Activated CD8-positive, alpha-beta T cell treated with anti-CD3 and anti-CD28 coated beads, Interleukin-2, amount 10 ng/mL, durations not matched to agents 7 days and 5 days (primary cell): ENCODE results near the gene DZIP3. TPM values are rescaled to one million over a fixed set of nuclear protein-coding genes. Genes with fewer than 3 reads are reported as not detected.

ENCODE experiments used
- ATAC-seq: fragments of 150-1000 bp; cut with Tn5 transposase; one replicate; pipeline ENCODE4 v1.10.0; 2021; ENCODE audit warnings: moderate library complexity
- CTCF ChIA-PET: fragments of 350-600 bp; sonication (Branson Sonifier 250); formaldehyde crosslinking; loops from one replicate; lab custom pipeline; 2021; ENCODE audit warnings: antibody characterized with exemption; lab: Charles Lee
- POLR2A ChIA-PET: fragments of 350-600 bp; sonication (Branson Sonifier 250); formaldehyde crosslinking; loops from one replicate; lab custom pipeline; 2021; ENCODE audit warnings: antibody characterized with exemption; lab: Charles Lee
- DNase-seq: peaks from one replicate; pipeline ENCODE4 v3.0.0-alpha.2; 2020
- H3K27ac Mint-ChIP-seq: one replicate; pipeline ENCODE4 v1.8.0; 2021; ENCODE audit warnings: mild to moderate bottlenecking, mixed read lengths
- H3K27me3 Mint-ChIP-seq: one replicate; pipeline ENCODE4 v1.8.0; 2021; ENCODE audit warnings: low read depth, mixed read lengths
- H3K36me3 Mint-ChIP-seq: one replicate; pipeline ENCODE4 v1.8.0; 2021; ENCODE audit warnings: low read depth, mixed read lengths
- H3K4me1 Mint-ChIP-seq: one replicate; pipeline ENCODE4 v1.8.0; 2021; ENCODE audit warnings: low read depth, mixed read lengths
- H3K4me3 Mint-ChIP-seq: one replicate; pipeline ENCODE4 v1.8.0; 2021; ENCODE audit warnings: mild to moderate bottlenecking, mixed read lengths
- H3K9me3 Mint-ChIP-seq: one replicate; pipeline ENCODE4 v1.8.0; 2022; ENCODE audit warnings: mixed read lengths; ENCODE audit not compliant: insufficient read depth
- total RNA-seq, 2 experiments: library from RNA; stranded (reverse); gene quantifications; one replicate each; pipeline ENCODE4 v1.2.3, GENCODE V29; 2021

Gene DZIP3
- total RNA-seq, 2 experiments from 2014 or later = 20.5 to 20.8 TPM

DNA sequence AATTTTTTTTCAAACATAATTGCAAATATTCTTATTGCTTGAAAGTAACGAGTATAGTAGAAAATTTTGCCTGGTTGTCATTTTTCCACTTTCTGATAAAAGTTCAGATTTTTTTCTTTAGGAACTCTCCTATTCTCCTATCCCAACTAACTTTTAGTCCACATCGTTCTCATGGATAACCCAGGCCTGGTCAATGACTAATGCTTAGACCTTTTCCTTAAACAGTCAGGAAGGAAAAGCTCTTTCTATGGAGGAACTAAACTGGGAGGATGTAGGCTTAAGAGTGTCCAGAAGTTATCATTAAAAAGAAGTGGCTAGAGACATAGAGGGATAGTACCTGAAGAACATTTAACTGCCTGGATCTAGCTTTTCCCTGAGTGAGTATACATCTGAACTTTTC lies 27.0 kb upstream of the DZIP3 start:
- Mint-ChIP-seq H3K4me3 (no peak overlapping the region), H3K9me3 (no peaks in the 10 kb centered on the region), H3K36me3 (peaks cover 53% of the 10 kb centered on the region), H3K27ac (no peak overlapping the region), H3K4me1 (no peaks in the 10 kb centered on the region), H3K27me3 (no peaks in the 10 kb centered on the region)
- CTCF ChIA-PET = interaction anchor here (1.0 kb wide), 1 partner anchor 10 kb away, joined by 5 read pairs; no protein-coding TSS in a partner anchor
- ATAC-seq = no peak
- POLR2A ChIA-PET = interaction anchor here (1.2 kb wide), 1 partner anchor 26 kb away, joined by 4 read pairs; no protein-coding TSS in a partner anchor
- no peak for DNase-seq

DNA sequence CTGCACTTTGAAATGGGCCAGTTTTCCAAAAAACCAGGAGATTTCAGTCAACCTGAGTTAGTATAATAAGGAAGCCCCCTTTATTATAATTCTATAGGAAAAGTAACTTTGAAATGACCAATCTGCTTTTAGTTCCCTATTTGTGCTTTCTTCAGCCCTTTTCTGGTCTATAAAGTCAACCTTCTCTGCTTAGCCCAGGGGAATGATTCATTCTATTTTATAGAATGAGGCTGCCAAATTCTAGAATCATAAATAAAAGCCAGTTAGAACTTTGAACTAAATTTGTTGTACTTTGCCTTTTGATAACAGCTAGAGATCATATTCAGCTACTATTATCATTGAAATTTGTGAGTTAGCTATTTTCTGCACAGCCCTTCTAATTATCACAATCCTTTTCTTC lies 25.0 kb upstream of the DZIP3 start:
- ChIA-PET CTCF (interaction anchor here (1.4 to 1.6 kb wide), 3 partner anchors 12 to 351 kb away, joined by 5 to 6 read pairs (median 5); no protein-coding TSS in a partner anchor), POLR2A (no interaction called here)
- Mint-ChIP-seq H3K27ac (no peak overlapping the region), H3K4me1 (no peaks in the 10 kb centered on the region), H3K9me3 (no peaks in the 10 kb centered on the region), H3K27me3 (no peaks in the 10 kb centered on the region), H3K4me3 (no peak overlapping the region), H3K36me3 (peaks cover 49% of the 10 kb centered on the region)
- no peak for DNase-seq
- ATAC-seq = no peak

DNA sequence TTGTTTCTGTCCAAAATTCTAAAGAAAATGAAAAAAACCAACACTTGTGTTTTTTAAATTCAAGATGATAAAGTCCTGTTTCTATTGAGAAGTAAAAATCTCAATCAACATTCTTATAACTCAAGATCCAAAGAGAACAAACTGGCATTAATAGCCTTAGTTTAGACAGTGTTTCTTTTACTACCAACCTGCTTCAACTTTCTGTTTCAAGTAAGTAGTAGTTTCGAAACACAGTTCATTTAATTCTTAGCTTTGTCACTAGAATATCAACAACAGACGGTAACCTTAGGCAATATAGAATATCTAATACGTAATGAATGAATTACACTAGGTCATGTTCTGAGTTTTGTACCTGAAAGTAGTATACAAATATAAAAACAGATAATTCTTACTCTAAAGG lies 24.0 kb upstream of the DZIP3 start:
- no peaks in the 10 kb centered on the region for H3K4me1 Mint-ChIP-seq
- CTCF ChIA-PET = interaction anchor here (1.2 to 1.5 kb wide), 2 partner anchors 12 to 350 kb away, joined by 3 to 5 read pairs; no protein-coding TSS in a partner anchor
- ATAC-seq (no peak), DNase-seq (no peak)
- no peak overlapping the region for H3K27ac Mint-ChIP-seq
- no peaks in the 10 kb centered on the region for H3K9me3 Mint-ChIP-seq
- H3K36me3 Mint-ChIP-seq = peaks cover 54% of the 10 kb centered on the region
- no peak overlapping the region for H3K4me3 Mint-ChIP-seq
- POLR2A ChIA-PET = interaction anchor here (1.0 kb wide), 1 partner anchor 24 kb away, joined by 3 read pairs; the partner anchor contains the start of genes CIP2A and DZIP3
- H3K27me3 Mint-ChIP-seq = no peaks in the 10 kb centered on the region

- Mint-ChIP-seq H3K4me1 (no peaks in the 10 kb centered on the region), H3K27me3 (no peaks in the 10 kb centered on the region), H3K9me3 (no peaks in the 10 kb centered on the region), H3K27ac (no peak overlapping the region), H3K36me3 (peaks cover 45% of the 10 kb centered on the region), H3K4me3 (no peak overlapping the region)
- DNase-seq (no peak), ATAC-seq (no peak)
- CTCF ChIA-PET = interaction anchor here (0.8 kb wide), 1 partner anchor 22 kb away, joined by 3 read pairs; the partner anchor contains the start of genes CIP2A and DZIP3
- POLR2A ChIA-PET = interaction anchor here (0.6 to 0.7 kb wide), 2 partner anchors 23 to 589 kb away, joined by 3 to 4 read pairs; partner anchors contain the start of gene DZIP3
These were observed 22.9 kb upstream of the DZIP3 start for GRCh38 chr3:108566599-108566998.

DNA sequence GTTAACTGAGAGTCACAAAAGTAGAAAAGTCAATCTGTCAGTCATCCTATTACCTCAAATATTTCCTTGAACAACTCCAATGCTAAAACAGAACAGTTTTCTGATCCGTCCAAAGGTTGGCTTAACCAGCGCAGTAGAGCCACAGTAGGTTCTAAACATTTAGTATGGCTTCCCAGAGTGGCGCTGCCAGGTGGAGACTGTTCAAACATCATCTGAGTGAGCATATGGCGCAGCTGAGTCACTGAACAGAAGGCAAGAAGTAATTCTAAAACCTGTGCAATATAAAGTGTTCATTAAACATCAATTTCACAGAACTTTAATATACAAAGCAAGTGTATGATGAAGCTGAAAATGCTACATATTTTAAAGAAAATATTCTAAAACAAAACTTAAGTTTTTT lies 20.2 kb upstream of the DZIP3 start:
- Mint-ChIP-seq H3K27me3 (no peaks in the 10 kb centered on the region), H3K27ac (no peak overlapping the region), H3K36me3 (peaks cover 63% of the 10 kb centered on the region), H3K4me1 (no peaks in the 10 kb centered on the region), H3K9me3 (no peaks in the 10 kb centered on the region), H3K4me3 (no peak overlapping the region)
- CTCF ChIA-PET = no interaction called here
- ATAC-seq = no peak
- DNase-seq = no peak
- POLR2A ChIA-PET = no interaction called here

DNA sequence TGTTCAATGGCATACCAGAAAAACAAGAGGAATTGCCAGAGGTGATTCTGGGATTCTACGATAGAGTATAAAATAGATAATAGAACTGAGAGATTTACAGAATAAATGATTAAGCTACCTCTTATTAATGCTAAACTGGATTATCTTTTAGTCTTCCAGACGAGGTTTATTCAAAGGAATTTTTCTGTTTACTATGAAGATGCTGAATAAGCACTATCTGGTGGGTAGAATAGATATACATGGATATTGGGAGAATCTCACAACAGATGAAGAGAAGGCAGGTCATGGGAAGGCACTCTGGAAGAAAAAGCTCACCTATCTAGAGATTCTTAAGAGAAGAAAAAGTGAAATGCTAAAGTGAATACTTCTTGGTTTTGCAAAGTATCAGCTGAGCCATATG lies 11.5 kb upstream of the DZIP3 start:
- DNase-seq (no peak), ATAC-seq (no peak)
- H3K4me3 Mint-ChIP-seq = no peak overlapping the region
- H3K36me3 Mint-ChIP-seq = peaks cover 76% of the 10 kb centered on the region
- CTCF ChIA-PET = interaction anchor here (0.6 to 1.3 kb wide), 2 partner anchors 11 to 240 kb away, joined by 3 to 6 read pairs; partner anchors contain the start of genes CIP2A and DZIP3
- POLR2A ChIA-PET = interaction anchor here (2.6 kb wide), 1 partner anchor 11 kb away, joined by 13 read pairs; the partner anchor contains the start of genes CIP2A and DZIP3
- no peak overlapping the region for H3K27ac Mint-ChIP-seq
- no peaks in the 10 kb centered on the region for H3K9me3 Mint-ChIP-seq
- peaks cover 8% of the 10 kb centered on the region for H3K4me1 Mint-ChIP-seq
- H3K27me3 Mint-ChIP-seq = no peaks in the 10 kb centered on the region

DNA sequence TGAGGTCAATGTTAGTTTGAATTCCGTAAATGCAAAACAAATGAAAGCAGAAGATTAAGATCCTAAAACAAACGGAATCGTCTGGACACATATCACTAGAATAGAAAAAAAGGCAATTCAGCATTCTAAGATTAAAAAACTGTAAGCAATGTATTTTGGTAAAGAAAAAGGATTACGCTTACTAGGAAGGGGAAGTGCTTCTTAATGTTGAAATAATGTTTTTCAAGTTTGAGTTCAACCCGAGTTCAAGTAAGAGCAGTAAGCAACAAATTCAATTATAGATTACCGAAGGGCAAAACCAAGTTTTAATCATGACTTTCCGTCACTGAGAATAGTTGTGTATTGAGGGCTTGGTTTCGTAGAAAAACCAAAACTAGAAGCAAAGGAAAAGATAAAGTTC lies 921 bp upstream of the DZIP3 start:
- Mint-ChIP-seq H3K27ac (peak overlapping the region; percentile 99), H3K4me3 (peak overlapping the region; percentile 100), H3K36me3 (peaks cover 47% of the 10 kb centered on the region), H3K4me1 (peaks cover 45% of the 10 kb centered on the region), H3K27me3 (no peaks in the 10 kb centered on the region), H3K9me3 (no peaks in the 10 kb centered on the region)
- ChIA-PET CTCF (interaction anchor here (0.7 to 5.6 kb wide), 8 partner anchors 10 to 327 kb away, joined by 3 to 77 read pairs (median 6); no protein-coding TSS in a partner anchor), POLR2A (interaction anchor here (1.2 to 5.8 kb wide), 12 partner anchors 11 to 1064 kb away, joined by 4 to 164 read pairs (median 6); partner anchors contain the start of gene TRAT1)
- ATAC-seq (no peak), DNase-seq (no peak)

DNA sequence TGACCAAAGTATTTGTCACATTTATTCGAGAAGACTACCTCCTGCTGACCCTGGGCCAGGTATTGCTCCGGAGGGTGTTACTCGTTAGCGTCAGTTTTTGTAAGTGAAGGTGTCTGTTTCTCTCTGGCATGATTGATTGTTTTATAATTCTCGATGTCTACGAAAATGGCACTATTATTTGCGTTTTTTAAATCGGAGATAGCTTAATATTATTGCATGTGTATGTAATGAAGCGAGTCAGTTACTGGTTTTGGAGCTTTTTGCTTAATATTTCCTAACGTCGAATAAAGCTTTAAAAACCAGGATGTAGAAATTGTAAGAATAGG lies 439 bp downstream of the DZIP3 start:
- peak overlapping the region; percentile 100 for H3K4me3 Mint-ChIP-seq
- peaks cover 39% of the 10 kb centered on the region for H3K36me3 Mint-ChIP-seq
- no peaks in the 10 kb centered on the region for H3K27me3 Mint-ChIP-seq
- CTCF ChIA-PET = interaction anchor here (0.8 to 5.6 kb wide), 9 partner anchors 12 to 516 kb away, joined by 3 to 77 read pairs (median 4); no protein-coding TSS in a partner anchor
- peaks cover 41% of the 10 kb centered on the region for H3K4me1 Mint-ChIP-seq
- DNase-seq (no peak), ATAC-seq (no peak)
- POLR2A ChIA-PET = interaction anchor here (0.5 to 5.8 kb wide), 20 partner anchors 9 to 1066 kb away, joined by 3 to 164 read pairs (median 4); partner anchors contain the start of gene TRAT1
- no peaks in the 10 kb centered on the region for H3K9me3 Mint-ChIP-seq
- peak overlapping the region; percentile 99 for H3K27ac Mint-ChIP-seq

DNA sequence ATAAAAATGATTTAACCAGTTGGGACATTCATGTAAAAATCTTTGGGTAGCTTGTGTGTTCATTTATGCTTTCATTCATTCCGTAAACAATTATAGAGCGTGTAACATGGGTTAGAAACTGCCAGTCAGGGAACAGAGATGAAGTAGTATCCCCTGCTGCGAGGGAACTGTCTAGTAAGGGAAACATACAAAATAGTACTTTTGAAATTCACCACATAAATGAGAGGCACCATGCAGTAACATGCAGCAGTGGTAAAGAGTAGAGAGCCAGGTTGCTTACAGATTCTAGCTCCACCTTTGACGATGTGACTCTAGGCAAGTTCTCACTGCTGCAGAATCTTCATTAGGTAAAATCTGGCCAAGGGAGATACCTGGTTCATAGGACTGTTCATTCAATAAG lies 938 bp downstream of the DZIP3 start:
- CTCF ChIA-PET = interaction anchor here (0.8 to 5.6 kb wide), 6 partner anchors 11 to 517 kb away, joined by 3 to 77 read pairs (median 4); no protein-coding TSS in a partner anchor
- Mint-ChIP-seq H3K4me1 (peaks cover 37% of the 10 kb centered on the region), H3K27me3 (no peaks in the 10 kb centered on the region), H3K27ac (peak overlapping the region; percentile 99), H3K36me3 (peaks cover 34% of the 10 kb centered on the region), H3K4me3 (peak overlapping the region; percentile 100), H3K9me3 (no peaks in the 10 kb centered on the region)
- DNase-seq (no peak), ATAC-seq (no peak)
- POLR2A ChIA-PET = interaction anchor here (0.6 to 5.8 kb wide), 9 partner anchors 12 to 1066 kb away, joined by 3 to 164 read pairs (median 4); no protein-coding TSS in a partner anchor

- Mint-ChIP-seq H3K4me1 (peaks cover 45% of the 10 kb centered on the region), H3K27me3 (no peaks in the 10 kb centered on the region), H3K36me3 (peaks cover 5% of the 10 kb centered on the region), H3K27ac (no peak overlapping the region), H3K4me3 (no peak overlapping the region), H3K9me3 (no peaks in the 10 kb centered on the region)
- DNase-seq = no peak
- ChIA-PET POLR2A (no interaction called here), CTCF (no interaction called here)
- ATAC-seq = no peak
These were observed 5.8 kb downstream of the DZIP3 start for GRCh38 chr3:108595321-108595720.

GRCh38 chr3:108598375-108598774 lies 8.9 kb downstream of the DZIP3 start:
- peaks cover 48% of the 10 kb centered on the region for H3K4me1 Mint-ChIP-seq
- POLR2A ChIA-PET = interaction anchor here (9.2 kb wide), 1 partner anchor 9 kb away, joined by 164 read pairs; the partner anchor contains the start of genes CIP2A and DZIP3

More at GRCh38 chr3:108598375-108598774, 8.9 kb downstream of the DZIP3 start:
- Mint-ChIP-seq H3K27me3 (no peaks in the 10 kb centered on the region), H3K9me3 (peaks cover 11% of the 10 kb centered on the region), H3K27ac (no peak overlapping the region), H3K4me3 (no peak overlapping the region), H3K36me3 (peaks cover 19% of the 10 kb centered on the region)
- no peak for DNase-seq
- CTCF ChIA-PET = interaction anchor here (1.5 to 8.0 kb wide), 3 partner anchors 8 to 64 kb away, joined by 5 to 77 read pairs (median 9); partner anchors contain the start of genes CIP2A and DZIP3
- ATAC-seq = no peak
